Measurements from ENCODE around the gene TMEM63B. TPM values are rescaled to one million over a fixed set of nuclear protein-coding genes. Genes with fewer than 3 reads are reported as not detected.

The TMEM63B gene
- total and polyA plus RNA-seq, 9 of the 15 experiments (the other 6 are each of a cell fraction or from before 2014, with no cell fraction given): 0.14 to 39.4 (median 14.4) TPM

GRCh38 chr6:44129841-44130322 is 2.5 kb downstream of the TMEM63B start (continued):
- TF ChIP-seq PBX2 (CRISPR knock-in tag; IDR thresholded peaks at IDR 0.05; ENCODE audit: low read depth) (no peak), PBX2 (tag; conservative IDR thresholded peaks at IDR 0.05; ENCODE audit: low read depth) (no peak), ZKSCAN8 (CRISPR knock-in tag; IDR thresholded peaks at IDR 0.05) (0 out of 2 replicates have a peak, but pooled peaks have one; percentile 23), PPARD (CRISPR knock-in tag; IDR thresholded peaks at IDR 0.05) (no peak), GABPB2 (CRISPR knock-in tag; conservative IDR thresholded peaks at IDR 0.05) (no peak), ARID1B (IDR thresholded peaks at IDR 0.05) (peak; percentile 92), CREB1 (IDR thresholded peaks at IDR 0.05) (peak; percentile 10; the same call in 1 of the 2 replicates), CREB1 (CRISPR knock-in tag; IDR thresholded peaks at IDR 0.05) (no peak), BHLHE40 (IDR thresholded peaks at IDR 0.05; ENCODE audit: low read length) (0 out of 2 replicates have a peak, but pooled peaks have one; percentile 17), TFAM (CRISPR knock-in tag; conservative IDR thresholded peaks at IDR 0.05) (no peak), EP400 (IDR thresholded peaks at IDR 0.05) (peak; percentile 26; the same call in 1 of the 2 replicates), ATF2 (CRISPR knock-in tag; IDR thresholded peaks at IDR 0.05) (no peak), ADNP (tag; IDR thresholded peaks at IDR 0.05) (no peak), ZNF12 (CRISPR knock-in tag; IDR thresholded peaks at IDR 0.05) (no peak), ZNF395 (CRISPR knock-in tag; IDR thresholded peaks at IDR 0.05) (no peak), BCLAF1 (IDR thresholded peaks at IDR 0.05; ENCODE audit: borderline replicate concordance in 1 of 2, control insufficient read depth in 1 of 2, low read depth in 2 of 2, low read length in 1 of 2) (peak in 1 of 2 experiments; percentile 54; a peak in 1 of 4 replicates), TEAD1 (CRISPR knock-in tag; IDR thresholded peaks at IDR 0.05) (peak in 1 of 2 experiments; percentile 67; a peak in 1 of 4 replicates), RNF2 (IDR thresholded peaks at IDR 0.05) (peak; percentile 34; the same call in 1 of the 2 replicates), KDM5B (IDR thresholded peaks at IDR 0.05; ENCODE audit: insufficient replicate concordance, low read depth, low read length) (peak; percentile 51), ZNF695 (CRISPR knock-in tag; IDR thresholded peaks at IDR 0.05) (no peak), KLF6 (CRISPR knock-in tag; IDR thresholded peaks at IDR 0.05; ENCODE audit: borderline replicate concordance) (no peak)
